ENCODE measurements around the gene CTAGE8.

DNA sequence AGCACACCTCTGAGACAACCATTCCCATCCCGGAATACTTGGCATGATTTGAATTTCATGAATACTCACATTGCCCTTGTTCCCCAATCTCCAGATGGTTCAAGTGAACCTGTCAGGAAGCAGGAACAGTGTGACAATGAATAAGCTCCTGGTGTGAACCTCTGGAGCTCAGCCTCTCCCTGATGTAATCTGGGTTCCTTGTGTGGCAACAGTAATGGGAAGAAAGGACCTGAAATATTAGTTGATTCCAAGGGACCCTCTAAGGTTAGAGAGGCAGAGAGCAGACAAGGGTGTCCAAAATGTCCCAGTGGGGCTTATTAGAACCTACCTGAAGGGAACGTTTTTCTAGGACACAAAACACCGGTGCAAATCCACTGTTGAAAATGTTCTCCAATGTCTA is 13.0 kb downstream of the CTAGE8 start:
- TF ChIP-seq POLR2A (IDR thresholded peaks at IDR 0.05; ENCODE audit: low read depth, low read length) (no peak), POLR2AphosphoS5 (IDR thresholded peaks at IDR 0.05; ENCODE audit: insufficient read depth, low read depth, low read length) (no peak), MYC (IDR thresholded peaks at IDR 0.05; ENCODE audit: low read depth, low read length) (no peak)
- TF ChIP-seq, protein P1, sequence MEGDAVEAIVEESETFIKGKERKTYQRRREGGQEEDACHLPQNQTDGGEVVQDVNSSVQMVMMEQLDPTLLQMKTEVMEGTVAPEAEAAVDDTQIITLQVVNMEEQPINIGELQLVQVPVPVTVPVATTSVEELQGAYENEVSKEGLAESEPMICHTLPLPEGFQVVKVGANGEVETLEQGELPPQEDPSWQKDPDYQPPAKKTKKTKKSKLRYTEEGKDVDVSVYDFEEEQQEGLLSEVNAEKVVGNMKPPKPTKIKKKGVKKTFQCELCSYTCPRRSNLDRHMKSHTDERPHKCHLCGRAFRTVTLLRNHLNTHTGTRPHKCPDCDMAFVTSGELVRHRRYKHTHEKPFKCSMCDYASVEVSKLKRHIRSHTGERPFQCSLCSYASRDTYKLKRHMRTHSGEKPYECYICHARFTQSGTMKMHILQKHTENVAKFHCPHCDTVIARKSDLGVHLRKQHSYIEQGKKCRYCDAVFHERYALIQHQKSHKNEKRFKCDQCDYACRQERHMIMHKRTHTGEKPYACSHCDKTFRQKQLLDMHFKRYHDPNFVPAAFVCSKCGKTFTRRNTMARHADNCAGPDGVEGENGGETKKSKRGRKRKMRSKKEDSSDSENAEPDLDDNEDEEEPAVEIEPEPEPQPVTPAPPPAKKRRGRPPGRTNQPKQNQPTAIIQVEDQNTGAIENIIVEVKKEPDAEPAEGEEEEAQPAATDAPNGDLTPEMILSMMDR (IDR thresholded peaks at IDR 0.05; ENCODE audit: extremely low read depth in 1 of 2, insufficient read depth in 1 of 2, low read depth in 1 of 2, low read length in 2 of 2): no peak
- TF ChIP-seq, protein P2, sequence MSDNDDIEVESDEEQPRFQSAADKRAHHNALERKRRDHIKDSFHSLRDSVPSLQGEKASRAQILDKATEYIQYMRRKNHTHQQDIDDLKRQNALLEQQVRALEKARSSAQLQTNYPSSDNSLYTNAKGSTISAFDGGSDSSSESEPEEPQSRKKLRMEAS (IDR thresholded peaks at IDR 0.05; ENCODE audit: insufficient read depth, insufficient read length): no peak

Measured in endothelial cell of umbilical vein (primary cell).